Activated CD4-positive, alpha-beta T cell treated with anti-CD3 and anti-CD28 coated beads, Interleukin-2, amount 50 U/mL, for 4 hours (primary cell): ENCODE results near the gene CDC42EP3.

Experiments
- DNase-seq, 2 experiments: peaks; one replicate each; pipeline ENCODE4 v3.0.0-alpha.2; 2020

CDC42EP3 gene

GRCh38 chr2:37616677-37617005, 54.8 kb downstream of the CDC42EP3 start:
- no peak for DNase-seq

- peak; percentile 41 to 49 for DNase-seq
Observed at GRCh38 chr2:37615804-37616676, 55.4 kb downstream of the CDC42EP3 start.

- DNase-seq, result no peak
Observed at GRCh38 chr2:37614061-37614738, 57.2 kb downstream of the CDC42EP3 start.

DNA sequence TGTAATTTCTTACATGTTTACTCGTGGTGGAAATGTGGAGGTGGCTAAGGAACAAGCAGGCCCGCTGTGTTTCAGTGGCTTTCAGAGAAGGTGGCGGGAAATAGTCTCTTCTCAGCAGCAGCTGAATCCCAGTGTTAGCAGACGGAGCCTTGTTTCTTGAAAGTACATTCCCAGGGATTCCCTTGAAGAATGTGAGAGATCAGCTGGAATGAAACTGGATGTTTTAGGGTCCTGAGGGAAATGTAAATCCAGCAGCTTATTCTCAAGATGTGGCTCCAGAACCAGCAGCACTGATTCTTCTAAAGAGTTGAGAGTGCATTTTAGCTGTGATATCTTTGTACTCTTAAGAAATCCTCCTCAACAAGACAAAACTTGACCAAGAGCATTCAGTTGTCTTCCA, 59.1 kb downstream of the CDC42EP3 start:
- DNase-seq, result no peak

DNA sequence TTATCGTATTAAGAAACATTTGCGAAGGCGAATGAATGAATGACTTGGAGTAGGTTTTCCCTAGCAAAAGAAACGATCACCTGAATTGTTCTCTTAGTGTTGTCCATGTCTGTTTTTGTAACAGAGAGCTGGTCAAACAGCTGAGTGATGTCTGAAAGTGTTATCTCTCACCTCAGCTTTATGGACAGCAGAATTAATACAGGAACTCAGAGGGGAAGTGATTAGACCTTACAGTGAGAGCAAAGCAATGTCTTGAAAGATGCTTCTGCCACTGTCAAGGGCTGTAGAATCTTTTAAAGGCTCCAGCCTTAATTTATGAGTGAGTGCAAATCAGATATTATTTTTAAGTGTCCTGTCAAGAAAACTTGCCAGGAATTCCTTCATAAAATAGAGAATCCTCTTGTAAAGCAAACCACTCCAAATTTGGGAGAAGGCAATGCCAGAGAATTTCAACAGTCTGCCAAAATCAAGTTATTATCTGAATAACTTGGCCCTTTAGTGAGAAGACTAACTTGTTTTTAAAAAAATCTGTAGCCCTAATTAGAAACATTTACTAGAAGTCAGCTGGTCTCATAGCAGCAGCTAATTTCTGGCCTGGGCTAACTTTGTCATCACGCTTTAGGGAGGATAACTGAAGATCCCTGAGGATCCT, 60.7 kb downstream of the CDC42EP3 start:
- DNase-seq, result no peak

- DNase-seq, result no peak
Observed at GRCh38 chr2:37609782-37610181, 61.7 kb downstream of the CDC42EP3 start.

DNA sequence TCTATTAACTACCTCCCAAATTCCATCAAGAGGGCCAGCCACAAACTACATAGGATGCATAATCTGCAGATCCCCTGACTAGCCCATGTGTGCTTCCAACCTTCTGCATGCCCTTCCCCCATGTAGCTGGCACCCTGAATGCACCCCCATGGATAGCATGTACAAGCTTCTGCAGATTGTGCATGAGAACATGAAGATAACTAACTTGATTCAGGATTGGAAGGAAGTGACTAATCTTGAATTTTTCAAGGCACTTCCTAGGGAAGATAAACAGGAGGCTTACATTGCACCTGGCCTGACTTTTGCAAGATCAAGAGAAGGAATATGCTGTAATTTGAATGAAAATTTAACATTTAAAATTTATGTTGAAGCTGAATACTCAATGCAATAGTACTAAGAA, 66.7 kb downstream of the CDC42EP3 start:
- DNase-seq, result no peak

GRCh38 chr2:37602702-37603101, 68.7 kb downstream of the CDC42EP3 start:
- DNase-seq, result no peak

DNA sequence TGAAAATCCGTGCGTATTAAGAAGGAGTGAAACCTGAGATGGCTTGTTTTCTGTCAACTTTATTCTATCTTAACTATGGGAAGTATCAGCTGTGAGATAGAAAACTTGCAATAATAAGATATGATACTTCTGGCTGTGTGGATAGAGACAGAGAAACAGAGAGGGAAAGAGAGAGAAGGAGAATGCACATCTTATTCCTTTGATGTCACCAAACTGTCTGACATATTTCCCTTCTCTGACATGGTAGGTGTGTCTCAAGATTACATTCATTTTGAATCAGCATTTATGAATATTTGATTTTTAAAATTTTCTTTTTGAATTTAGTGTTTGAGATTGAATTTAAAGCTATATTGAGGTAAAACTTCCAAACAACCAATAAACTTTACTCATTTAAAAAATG, 69.4 kb downstream of the CDC42EP3 start:
- no peak for DNase-seq

GRCh38 chr2:37601569-37601968, 69.9 kb downstream of the CDC42EP3 start:
- no peak for DNase-seq

DNA sequence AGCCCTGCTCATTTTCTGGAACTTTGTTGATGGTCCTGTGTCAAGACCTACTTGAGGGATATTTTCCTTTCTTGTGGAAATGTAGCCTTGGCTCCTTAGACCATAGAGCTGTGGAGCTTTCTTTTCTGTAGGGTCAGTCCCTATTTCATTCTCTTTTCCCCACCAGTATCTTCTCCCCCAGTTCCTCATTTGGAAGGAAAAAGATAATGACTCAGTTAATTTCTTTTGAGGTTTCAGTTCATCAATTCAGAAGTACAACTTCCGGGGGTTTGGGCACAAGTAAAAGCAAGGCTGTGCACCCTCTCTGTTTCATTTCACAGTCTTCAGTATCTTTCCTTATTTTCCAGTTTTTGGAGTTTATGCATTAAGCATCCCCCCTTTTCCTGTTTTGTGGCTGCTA, 70.7 kb downstream of the CDC42EP3 start:
- no peak for DNase-seq

DNA sequence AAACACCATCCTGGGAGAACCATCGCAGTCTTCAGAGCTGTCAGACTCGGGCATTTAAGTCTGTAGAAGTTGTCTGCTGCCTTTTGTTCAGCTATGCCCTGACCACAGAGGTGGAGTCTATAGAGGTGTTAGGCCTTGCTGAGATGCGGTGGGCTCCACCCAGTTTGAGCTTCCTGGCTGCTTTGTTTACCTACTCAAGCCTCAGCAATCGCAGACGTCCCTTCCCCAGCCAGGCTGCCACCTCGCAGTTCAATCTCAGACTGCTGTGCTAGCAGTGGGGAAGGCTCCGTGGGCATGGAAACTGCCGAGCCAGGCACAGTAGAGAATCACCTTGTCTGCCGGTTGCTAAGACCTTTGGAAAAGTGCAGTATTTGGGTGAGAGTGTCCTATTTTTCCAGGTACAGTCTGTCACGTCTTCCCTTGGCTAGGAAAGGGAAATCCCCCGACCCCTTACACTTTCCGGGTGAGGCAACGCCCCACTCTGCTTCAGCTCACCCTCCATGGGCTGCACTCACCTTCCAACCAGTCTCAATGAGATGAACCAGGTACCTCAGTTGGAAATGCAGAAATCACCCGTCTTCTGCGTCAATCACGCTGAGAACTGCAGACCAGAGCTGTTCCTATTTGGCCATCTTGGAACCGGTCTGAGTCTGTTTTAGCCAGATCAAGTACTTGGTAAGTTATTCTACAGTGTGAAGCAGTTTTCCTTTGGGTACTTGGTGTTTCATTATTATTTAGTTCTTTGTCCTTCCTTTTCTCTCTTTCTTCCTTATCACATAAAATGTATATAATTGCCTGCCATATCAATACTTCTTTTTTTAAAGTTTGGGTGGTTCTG, 71.5 kb downstream of the CDC42EP3 start:
- peak; percentile 53 to 57 for DNase-seq

DNA sequence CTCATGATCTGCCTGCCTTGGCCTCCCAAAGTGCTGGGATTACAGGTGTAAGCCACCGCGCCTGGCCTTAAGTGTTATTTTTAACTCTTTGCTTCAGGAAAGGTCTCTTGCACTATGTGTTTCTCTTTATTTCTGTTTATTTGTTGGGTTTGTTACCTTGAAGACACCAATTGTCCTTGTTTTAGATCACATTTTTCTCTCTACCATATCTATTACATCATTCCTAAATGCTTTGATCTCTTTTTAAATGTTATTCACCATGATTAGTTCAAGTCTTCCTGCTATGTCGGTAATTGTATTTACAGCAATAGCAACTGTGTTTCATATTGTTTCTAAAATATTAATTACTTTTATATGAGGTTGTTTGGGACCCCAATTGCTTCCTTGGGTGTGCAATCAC, 77.7 kb downstream of the CDC42EP3 start:
- DNase-seq, result no peak

DNA sequence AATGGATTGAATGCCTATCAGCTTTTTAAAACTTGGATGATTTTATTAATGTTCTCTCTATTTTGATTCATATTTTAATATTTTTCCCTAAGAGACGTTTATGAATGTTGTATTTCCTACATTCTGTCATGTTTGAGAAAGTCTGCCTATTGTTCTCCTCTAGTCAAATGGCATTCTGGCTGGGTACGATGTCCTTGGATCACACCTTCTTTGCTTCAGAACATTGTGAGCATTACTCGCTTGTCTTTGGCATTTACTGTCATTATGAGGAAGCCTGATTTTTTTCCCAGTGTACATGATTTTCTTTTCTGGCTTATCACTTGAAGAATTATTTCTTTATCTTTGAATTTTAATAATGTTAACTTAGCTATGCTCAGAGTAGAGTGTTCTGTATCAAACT, 78.4 kb downstream of the CDC42EP3 start:
- DNase-seq, result no peak
